GM19239 (cell line): ENCODE measurements around the gene SLC22A13.
"Not testable (repeated sequence)": the region's sequence is repeated elsewhere in the genome, so short reads cannot be mapped to it uniquely, and the experiment has no call there.

Source experiments
- DNase-seq: peaks from one replicate; pipeline ENCODE4 v3.0.0; 2011; ENCODE audit warnings: low spot score; ENCODE audit not compliant: insufficient read length
- FAIRE-seq: peaks from 2 replicates; lab custom pipeline; 2011; peaks lifted over from hg19 to GRCh38; lab: Jason Lieb, UNC

The SLC22A13 gene

DNA sequence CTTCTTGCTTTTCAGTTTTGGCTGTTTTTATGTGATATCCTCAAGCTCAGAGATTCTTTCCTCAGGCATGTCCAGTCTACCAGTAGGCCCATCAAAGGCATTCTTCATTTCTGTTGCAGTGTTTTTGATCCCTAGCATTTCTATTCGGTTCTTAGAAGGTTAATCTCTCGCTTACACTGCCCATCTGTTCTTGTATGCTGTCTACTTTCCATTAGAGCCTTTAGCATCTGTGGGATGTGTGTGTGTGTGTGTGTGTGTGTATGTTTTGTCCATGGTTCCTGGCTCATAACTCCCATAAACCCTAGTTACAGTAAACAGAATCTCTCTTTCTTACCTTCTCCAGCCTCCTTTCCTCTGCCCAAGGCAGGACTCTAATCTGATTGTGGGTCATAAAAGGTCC, 5.1 kb upstream of the SLC22A13 start:
- no peak for DNase-seq
- FAIRE-seq: no peak

DNA sequence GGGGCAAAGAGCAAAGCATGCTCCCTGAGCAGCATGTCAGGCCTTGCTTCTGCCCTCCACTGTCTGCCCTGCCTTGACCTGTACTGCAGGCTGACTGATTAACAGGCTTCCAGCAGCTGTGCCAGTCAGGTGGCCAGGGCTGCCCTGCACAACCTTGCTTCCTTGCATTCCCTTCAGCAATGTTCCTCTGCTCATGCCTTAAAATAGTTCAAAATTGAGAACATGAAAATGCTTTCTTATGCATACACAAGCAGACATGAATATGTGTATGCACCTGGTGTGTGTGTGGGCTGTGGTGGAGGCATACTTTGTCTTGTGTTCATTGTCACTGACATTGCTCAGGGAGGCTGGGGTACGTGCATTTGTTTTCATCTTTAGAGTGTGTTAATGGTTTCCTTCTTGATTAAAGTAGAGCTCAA, 1.2 kb upstream of the SLC22A13 start:
- DNase-seq (no peak), FAIRE-seq (no peak)

DNA sequence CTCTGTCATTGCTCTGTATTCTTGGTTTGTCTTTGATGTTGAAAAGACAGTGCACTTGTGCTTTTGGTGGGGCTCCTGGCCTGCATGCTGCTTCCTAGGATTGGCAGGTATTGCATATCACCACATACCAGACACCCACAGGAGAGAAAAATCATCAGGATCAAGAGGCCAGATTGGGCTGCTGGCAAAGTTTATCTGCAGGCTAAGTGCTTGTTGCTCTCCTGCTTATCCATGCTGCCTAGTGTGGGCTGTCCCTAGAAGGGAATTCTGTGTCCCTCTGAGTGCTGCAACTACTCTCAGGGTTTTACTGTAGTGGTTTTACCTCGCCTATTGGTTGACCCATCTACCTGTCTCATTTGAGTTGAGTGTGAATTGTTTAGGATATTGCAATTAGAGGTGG, 833 bp upstream of the SLC22A13 start:
- DNase-seq (no peak), FAIRE-seq (no peak)

DNA sequence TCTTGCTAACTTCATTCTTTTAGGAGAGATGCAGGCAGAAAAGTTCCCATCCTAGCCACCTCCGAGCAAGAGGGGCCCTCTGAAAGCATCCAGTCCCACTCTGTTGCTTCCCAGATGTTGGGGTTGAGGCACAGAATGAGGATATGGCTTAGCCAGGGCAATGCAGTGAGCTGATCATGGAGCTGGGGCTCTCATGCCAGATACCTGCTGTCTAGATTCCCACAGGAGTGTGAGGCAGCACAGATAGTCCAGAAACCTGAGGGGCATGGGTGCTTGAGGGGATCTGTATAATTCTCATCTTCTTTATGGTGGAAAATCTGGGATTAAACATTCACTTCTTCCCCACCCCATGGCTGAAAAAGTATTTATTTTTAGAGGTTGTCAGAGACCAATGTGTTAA, 1.2 kb downstream of the SLC22A13 start:
- no peak for FAIRE-seq
- DNase-seq: no peak

DNA sequence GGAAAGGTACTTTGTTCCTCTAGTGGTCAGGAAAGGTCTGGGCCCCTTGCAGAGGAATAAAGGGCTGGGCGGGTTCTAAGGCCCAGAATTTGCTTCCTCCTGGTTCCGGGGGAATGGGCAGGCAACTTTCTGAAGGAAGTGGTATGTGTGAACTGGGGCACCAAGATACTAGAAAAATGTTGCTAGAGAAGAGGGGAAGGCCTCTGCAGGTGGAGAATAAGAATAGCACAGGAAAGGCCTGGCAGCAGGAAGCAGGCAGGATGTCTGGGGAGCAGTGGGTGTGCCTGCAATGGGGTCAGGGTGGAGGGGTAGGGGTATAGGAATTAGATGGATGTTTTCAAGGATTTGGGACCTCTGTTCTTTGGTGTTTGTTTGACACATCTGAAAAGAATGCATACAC, 2.0 kb downstream of the SLC22A13 start:
- DNase-seq (no peak), FAIRE-seq (peak; percentile 66)

DNA sequence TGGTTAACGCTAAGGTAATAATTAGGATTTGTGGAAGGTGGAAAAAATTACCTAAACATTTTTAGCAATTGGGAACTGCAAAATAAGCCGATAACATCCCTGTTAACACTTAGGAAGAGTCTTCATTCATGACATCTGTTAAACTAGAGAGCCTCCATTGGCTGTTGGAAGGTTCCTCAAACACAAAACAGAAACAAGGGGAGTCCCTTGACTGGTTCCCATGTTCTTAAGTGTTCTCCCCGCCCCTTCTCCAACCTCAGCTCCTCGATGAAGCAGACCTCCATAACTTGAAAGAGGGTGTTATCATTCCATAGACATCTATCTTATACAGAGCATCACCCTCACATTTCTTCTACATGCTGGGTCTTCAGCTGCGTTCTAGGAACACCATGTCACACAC, 2.5 kb downstream of the SLC22A13 start:
- FAIRE-seq: peak; percentile 51
- DNase-seq: no peak

DNA sequence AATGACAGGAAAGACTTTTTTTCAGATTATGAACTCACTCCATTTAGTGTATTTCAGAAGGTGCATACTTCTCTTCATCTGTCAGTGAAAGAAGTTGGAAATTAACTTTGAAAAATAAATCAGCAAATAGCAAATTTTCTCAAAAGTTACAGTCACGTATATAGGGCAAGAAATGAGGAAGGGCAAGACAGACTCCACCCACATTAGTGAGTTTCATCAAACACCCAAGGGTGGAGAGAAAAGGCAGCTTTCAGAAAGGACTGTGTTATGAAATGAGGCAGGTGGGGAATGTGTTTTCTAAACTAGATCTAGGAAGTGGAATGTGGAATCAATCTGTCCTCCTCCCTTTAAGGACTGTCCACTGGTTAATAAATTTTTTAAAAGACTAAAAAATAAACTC, 2.9 kb downstream of the SLC22A13 start:
- FAIRE-seq: peak; percentile 42

DNA sequence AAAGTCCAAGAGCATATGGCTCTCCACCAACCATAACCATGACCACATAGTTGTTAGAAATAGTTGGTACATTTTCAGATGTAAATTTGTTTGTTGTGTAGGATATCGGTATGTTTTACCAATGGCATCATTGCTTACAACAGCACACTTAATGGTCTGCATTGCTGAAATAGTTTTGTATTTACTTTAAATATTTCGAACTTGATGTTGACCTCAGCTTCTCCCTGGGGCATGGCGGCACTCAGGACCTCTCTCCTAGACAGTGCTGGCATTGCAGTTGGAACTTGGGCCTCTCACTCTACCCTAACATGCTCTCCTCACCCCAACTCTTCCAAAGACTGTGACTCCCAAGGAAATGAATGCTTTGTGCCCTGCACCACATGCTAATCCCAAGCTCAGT, 5.0 kb downstream of the SLC22A13 start:
- no peak for FAIRE-seq

More for the DNA sequence above, 2.9 kb downstream of the SLC22A13 start:
- DNase-seq: no peak

DNA sequence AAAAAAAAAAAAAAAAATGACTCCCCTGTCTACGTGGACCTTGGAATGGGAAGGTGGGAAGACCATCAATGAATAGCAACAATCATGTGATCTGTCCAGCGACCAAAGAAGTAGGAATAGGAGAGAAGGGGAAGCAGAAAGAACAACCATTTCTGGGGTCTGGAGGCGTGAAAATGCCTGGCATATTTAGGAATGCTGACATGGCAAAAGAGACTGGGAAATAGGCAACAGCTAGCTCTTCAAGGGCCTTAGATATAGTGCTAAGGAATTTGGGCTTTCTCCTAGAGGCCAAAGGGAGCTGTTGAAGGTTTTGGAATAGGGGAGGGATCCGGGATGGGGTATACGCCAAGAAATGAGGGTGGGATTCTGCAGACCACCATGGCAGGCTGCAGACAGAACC, 5.9 kb downstream of the SLC22A13 start:
- no peak for DNase-seq
- no peak for FAIRE-seq

More for the DNA sequence above, 5.0 kb downstream of the SLC22A13 start:
- DNase-seq: no peak

DNA sequence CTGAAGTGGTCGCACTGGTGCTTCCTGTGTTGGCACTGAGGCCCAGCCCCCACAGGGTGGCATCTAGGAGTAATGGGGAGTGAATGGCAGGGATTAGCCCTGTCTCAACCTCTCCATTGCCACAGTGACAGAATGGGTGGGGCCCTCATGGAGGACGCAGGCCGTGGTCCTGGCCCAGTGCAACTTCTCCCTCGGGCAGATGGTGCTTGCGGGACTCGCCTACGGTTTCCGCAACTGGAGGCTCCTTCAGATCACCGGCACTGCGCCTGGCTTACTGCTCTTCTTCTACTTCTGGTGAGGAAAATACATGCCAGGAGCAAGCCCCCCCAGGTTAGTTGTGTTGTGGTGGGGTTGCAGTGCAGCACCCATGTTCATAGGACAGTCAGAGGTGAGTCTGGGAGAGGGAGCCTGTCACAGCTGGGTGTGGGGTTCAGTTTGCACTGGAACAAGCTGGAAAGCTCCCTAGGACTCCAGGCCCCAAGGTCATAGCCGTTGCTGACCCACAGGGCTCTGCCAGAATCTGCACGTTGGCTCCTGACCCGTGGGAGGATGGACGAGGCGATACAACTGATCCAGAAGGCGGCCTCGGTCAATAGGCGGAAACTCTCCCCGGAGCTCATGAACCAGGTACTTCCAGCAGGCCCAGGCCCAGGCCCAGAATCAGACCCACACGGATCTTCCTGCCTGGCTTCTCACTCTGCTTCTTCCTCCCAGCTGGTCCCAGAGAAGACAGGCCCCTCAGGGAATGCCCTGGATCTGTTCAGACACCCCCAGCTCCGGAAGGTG, 9.4 kb downstream of the SLC22A13 start:
- no peak for FAIRE-seq
- no peak for DNase-seq

DNA sequence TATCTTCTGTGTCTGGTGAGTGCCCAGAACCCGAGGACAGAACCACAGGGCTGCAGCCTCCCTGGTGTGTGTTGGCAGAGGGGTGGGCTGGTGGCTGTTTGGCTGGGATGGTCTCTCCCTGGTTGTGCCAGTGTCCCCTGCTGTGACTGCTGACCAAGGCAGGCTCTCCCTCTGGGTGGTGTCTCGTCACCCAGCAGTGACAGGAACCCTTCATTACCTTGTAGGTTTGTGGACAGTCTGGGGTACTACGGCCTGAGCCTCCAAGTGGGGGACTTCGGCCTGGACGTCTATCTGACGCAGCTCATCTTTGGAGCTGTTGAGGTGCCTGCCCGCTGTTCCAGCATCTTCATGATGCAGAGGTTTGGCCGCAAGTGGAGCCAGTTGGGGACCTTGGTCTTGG, 10.0 kb downstream of the SLC22A13 start:
- DNase-seq (no peak), FAIRE-seq (no peak)

DNA sequence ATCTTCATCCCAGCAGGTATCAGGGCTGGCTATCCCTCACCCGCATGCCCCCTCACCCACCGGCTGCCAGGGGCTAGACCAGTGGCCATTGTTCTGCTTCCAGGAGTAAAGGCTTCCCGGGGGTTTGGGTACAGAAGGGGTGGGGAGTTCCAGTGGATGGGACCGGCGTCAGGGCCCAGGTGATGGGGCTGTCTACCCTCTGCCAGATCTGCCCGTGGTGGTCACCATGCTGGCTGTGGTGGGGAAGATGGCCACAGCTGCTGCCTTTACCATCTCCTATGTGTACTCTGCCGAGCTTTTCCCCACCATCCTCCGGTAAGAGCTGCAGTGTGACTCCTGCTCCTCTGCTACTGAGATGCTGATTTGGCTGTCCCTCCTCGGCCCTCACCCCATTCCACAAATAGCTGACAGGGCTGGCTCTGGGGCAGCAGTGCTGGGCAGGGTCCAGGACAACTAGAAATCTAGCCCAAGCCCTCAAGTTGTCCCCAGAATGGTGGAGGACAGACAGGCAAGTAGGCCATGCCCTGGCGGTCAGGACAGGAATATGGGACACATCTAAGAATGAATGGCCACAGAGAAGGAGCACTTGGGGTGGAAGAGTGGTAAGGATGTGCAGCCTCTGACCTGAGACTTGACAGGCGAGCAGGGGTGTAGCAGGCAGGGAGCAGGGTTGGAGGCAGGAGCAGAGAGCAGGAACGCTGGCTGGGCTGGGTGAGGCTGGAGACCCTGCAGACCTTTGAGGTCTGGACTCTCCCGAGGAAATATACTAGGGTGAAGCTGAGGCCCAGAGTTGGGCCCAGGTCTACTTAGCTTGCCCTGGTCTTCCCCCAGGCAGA, 10.7 kb downstream of the SLC22A13 start:
- DNase-seq (no peak), FAIRE-seq (no peak)

DNA sequence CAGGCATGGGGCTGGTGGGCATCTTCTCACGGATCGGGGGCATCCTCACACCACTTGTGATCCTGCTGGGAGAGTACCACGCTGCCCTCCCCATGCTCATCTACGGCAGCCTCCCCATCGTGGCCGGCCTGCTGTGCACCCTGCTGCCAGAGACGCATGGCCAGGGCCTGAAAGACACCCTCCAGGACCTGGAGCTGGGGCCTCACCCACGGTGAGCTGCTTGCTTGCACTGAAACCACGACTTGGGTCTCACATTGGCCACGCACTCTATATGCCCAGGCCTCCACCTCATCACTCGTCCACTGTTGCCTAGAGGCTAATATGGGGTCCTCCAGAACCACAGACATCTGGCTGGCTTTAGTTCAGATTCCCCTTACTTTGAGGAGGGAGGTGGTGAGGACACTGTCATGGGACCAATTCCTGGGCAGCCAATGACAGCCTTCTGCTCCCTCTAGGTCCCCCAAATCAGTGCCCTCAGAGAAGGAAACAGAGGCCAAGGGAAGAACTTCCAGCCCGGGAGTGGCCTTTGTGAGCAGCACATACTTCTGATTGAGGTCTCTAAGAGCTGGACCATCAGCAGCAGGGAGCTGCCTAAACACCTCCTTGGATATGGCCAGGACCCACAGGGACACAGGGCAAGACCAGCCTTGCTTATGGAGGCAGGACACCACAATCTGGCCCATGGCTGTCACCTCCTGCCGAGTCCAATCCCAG, 11.5 kb downstream of the SLC22A13 start:
- FAIRE-seq (no peak), DNase-seq (no peak)

DNA sequence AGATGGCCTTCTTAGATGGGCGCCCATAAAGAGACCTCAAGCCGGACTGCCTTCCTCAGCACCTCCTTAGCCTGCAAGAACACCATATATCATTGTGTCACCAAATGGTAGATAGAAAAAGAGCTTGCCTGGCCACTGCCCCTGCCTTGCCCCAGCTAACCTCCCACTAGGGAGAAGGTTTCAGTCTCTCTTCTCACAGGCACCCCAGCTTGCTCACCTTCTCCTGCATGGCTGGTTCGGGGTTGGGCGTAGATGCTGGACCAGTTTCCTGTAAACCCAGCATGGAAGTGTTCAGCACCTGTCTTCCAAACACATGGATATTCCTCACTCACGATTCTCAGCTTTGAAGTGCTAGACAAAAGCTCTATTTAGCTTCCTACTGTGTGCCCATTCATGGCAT, 13.2 kb downstream of the SLC22A13 start:
- FAIRE-seq (no peak), DNase-seq (no peak)

DNA sequence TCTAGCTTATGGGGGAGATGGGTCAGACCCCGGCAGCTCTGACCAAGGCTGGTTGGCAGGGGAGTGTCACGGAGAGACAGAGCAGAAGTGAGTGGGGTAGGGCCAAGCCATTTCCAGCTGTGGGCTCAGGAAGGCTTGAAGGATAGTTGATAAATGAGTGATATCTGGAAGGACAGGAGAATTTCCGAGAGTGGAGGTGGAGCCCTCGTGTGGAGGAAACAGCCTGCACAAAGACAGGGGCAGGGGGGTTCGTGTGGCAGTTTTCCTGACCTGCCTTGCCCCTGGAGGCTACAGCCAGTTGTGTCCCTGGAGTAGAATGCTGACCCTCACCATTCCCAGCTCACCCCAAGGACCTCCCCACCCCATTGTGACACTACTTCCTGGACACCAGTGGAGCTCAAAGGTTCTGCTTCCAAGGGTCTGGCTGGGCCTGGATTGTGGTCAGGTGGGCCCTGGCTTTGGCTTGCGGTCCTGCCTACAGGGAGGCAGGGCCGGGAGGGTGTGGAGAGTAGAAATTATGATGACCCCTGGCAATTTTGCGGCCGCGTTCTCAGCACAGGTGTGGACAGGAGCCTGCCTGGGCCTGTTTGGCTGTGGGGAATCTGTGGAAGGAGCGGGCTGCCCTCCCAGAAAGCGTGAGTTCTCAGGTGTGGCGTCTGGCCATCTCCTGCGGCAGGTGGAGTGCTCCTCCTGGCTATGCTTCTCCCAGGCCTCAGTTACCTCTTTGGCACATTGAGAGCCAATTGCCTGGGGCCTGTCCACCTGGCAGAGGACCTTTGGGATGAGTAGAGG, 16.5 kb downstream of the SLC22A13 start, which contains the start of gene SLC22A14:
Gene SLC22A14, plus strand, starts transcription at position 400 of the 792 bp plus-strand sequence. CDS start 23,733 bp downstream, outside the sequence.
- FAIRE-seq (no peak), DNase-seq (no peak)

DNA sequence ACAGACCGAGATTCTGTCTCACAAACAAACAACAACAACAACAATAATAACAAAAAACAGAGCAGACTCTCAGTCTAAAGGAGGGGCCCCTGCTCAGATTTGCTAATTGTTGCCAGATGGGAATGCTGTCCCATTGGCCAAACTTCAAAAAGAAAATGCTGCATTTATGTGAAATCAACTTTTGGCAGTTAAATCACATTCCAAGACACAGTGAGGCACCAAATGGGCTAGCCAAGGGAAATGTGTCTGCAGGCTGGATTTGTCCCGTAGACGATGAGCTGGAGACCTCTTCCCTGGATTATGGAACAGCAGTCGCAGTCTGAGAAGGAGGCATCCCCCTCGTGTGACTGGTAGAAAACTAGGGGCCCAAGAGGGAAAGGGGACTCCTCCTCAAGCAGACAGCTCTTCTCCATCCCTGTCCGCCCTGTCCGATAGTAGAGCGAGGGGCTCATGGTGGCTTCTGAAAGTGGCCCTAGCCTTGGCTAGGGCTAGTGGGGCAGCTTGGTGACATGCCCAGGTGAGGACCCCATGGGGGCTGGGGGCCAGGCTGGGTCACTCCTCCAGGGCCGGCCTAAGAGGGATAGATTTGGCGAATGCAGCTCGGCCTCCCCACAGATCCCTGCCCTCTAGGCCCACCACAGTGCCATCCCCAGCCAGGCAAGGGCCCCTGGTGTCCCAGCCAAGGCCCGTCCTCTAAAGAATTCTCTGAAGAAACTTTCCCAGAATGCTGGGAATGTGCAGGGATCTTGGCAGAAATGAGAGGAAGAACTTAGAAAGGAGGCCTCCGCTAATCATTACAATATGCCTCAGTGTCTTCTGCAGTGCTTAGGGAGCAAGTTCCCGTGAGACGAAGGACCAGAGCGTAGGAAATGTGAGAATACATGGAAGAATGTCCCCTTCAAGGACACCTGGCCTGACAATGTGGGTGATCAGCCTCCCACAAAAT, 18.5 kb downstream of the SLC22A13 start:
- DNase-seq: no peak
- FAIRE-seq: no peak

DNA sequence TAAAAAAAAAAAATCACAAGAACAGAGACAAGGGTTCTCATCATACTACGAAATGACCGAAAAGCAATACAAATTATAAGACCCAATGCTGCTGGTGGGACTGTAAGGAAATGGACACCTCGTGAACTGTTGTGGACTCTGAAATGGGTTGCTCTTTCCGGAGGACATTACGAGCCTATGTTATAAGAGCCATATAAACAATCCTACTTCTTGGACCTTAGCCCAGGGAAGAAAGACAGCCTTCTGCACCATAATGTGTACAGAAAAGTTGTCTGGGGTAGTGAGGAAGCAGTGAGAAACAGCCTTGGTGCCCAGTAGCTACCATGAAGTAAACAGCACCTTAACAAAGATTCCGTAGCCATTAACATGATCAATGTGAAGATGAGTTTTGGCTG, 19.1 kb downstream of the SLC22A13 start:
- DNase-seq: no peak
- no peak for FAIRE-seq

DNA sequence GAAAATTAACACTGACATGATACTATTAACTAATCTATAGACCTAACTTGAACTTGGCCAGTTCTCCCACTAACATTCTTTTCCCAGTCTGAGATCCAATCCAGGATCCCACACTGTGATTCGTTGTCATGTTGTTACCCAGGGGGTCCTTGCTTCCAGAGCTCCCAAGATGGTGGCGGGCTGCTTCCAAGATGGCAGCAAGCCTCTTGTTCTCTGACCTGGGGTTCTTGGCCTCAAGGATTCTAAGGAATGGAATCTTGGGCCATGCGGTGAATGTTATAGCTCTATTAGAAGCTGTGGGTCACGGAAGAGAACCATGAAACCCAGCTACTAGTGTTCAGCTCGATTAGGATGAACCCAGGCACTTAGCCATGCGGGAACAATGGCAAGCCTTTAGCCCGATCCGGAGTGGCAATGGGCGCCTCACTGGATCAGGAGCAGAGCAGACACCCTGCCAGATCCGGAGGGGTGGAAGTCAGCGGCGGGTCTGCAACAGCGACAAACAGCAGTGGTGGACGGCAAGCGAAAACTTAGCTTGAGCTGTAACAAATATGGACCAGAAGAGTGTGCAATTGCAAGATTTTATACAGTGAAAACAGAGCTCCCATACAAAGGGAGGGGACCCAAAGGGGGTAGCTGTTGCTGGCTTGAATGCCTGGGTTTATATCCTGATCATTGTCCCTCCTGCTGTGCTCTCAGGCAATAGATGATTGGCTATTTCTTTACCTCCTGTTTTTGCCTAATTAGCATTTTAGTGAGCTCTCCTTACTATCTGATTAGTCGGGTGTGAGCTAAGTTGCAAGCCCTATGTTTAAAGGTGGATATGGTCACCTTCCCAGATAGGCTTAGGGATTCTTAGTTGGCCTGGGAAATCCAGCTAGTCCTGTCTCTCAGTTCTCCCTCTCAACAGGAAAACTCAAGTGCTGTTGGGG, 23.9 kb downstream of the SLC22A13 start:
- FAIRE-seq, DNase-seq: not testable (repeated sequence)
